ENCODE results near the gene IHH.

The IHH gene

DNA sequence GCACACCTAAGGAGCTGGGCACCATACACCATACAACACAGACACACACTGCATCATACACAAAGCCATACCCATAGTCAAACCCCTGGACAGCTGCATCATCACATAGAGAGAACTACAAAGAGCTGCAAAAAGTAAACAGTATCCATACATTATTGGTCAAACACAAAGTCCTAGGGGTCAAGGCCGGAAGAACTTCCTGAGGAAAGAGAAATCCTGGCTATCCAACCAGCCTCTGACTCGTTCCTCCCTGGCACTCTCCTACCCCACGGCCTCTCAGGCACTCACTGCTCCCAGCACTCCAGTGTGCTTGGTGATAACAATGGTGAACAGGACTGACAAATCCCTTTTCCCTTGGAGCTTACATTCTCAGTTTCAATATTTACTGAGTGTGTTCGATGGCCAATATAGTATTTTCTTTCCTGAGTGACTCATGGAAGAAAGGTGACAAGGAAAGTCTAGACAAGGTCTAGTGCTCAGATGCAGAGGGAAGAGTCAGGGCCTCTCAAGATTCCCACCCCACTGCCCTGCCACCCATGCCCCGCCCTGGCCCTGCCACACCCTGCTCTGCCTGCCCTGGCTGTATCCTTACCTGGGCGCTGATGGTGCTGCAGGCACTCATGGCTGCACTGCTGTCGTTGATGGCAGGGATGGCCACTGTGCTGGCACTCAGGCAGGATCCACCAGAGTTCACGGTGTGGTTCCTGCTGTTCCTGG is 22.8 kb downstream of the IHH start:
- no peak for DNase-seq

DNA sequence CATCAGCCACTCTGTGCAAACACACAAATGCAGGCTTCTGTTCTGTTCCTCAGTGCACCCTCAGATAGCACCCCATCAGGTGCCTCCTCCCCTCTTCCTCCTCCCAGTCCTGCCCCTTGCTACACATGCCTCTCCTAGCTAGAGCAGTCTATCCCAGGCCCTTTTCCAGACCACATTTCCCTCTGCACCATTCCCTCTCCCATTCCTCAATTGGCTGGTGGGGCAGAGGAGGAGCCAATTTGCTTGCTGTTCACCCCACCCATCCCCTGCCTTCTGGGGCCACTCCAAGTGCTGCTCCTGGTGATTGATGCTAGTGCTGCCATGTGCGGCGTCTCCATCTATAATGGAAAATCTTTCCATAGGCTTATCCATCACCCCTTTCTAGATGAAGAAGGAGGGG is 24.8 kb downstream of the IHH start:
- no peak for DNase-seq

DNA sequence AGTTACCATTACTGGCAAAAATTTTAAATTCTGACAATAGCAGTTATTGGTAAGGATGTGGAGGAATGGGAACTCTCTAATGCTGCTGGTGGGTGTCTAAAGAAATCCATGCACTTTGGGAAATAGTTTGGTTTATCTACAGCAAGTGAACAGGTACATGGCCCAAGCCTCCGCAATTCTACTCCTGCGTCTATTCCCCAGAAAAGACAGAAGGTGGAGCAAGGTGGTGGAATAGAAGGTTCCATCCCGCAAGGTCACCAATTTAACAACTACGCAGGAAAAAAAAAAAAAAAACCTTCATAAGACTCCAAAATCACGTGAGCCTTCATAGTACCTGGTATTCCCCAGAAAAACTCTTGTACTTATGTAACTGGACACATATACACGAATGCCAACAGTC is 25.9 kb downstream of the IHH start:
- no peak for DNase-seq

DNA sequence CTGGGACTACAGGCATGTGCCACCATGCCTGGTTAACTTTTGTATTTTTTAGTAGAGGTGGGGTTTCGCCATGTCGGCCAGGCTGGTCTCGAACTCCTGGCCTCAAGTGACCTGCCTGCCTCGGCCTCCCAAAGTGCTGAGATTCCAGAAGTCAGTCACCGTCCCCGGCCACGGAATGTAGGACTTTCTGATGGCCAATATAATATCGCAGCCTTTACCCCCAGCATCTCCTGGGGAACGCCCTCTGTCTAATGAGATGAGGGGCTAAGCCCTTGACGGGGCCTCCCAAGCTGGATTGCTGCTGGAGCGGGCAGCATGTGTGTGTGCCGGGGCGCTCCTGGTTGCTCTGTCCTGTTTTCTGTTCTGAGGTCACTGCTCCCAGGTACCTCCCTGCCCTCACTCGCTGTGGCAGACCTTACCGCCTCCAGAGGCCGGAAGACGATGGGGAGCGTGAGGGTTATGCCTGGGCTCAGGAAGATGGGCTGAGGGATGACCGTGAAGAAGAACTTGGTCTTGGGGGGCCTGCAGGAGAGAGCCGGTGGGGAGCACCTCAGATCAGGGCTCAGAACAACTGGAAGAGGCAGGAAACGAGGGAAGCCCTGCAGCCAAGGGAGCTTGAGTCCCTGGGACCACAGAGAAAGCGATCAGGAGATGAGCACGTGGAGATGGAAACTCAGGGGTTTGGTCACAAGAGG is 28.5 kb downstream of the IHH start:
- DNase-seq, result no peak

DNA sequence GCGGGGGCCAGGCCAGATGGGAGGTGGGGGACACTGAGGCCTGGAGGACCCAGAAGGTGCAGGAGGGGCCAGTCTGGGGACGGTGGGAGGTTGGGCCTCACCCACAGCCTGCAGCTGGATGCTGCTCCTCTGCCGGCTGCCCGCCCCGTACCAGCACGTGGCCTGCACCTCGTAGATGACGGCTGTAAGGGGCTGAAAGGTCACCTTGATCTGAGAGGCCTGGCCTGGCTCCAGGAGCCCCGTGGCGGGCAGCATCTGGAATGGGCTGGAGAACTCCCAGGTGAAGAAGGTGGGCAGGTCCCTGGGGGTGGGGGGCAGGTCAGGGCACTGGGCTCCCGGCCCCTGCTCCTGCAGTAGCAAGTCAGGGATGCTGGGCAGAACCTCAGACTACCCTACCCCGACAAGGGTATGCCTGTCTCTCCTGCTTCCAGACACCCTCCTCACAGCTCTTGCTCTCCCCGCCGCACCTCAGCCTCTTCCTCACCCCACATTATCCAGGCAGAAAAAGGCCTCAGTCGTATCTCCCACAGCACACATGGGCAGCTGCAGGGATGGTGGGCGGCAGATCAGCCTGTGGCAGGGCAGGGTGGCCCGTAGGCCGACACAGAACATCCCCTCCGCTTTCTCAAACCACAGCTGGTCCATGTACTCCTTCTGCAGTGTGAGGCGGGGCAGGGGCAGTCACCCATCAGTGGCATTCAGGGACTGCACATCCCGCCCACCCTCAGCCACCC is 29.5 kb downstream of the IHH start:
- DNase-seq, result no peak

DNA sequence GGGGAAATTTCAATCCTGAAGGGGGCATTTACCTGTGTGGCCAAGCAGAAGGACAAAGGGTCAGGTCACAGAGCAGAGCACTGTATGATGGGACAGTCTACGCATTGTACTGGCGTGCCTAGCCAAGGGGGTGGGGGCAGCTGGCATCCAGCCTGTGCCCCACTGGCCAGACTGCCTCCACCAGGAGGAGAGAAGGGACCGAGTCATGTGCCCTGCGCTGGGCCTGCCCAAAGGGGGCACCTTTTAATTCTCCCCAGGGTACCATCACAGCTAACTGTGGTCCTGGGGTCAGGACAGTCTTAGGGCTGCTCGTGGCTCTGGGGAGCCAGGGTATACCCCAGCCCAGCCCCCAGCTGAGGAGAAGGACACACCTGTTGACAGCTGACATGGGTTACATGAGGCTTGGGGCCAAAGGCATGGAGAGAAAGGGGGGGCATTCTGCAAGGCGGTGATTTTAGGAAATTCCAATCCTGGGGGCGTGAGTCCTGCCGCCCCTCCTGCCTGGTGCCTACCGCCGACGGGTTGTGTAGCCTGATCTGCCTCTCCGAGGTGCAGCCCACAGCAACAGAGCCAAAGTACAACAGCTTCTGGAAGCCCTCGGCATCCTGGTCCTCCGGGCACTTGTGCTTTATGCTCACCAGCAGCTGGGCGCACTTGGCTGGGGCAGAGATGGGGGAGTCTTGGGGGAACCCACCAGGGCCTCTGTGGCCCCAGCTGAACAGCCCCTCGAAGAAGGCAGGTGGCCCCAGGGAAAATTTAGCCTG is 30.4 kb downstream of the IHH start:
- no peak for DNase-seq

DNA sequence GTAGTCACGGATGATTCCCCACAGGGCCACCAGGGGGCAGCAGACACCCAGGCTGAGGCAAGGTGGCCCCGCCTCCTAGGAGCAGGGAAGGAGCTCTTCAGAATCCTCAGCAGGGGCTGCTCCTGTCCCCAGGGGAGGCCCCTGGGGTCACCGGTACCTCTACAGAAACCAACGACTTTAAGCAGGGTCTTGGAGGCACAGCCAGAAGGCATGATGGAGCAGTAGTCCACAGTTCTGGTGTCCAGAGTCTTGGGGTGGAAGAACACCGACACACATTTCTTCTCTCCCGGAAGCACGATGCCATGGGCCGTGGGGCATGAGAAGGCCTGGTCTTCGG is 30.9 kb downstream of the IHH start:
- DNase-seq, result peak; percentile 27 to 76 (median 68)

DNA sequence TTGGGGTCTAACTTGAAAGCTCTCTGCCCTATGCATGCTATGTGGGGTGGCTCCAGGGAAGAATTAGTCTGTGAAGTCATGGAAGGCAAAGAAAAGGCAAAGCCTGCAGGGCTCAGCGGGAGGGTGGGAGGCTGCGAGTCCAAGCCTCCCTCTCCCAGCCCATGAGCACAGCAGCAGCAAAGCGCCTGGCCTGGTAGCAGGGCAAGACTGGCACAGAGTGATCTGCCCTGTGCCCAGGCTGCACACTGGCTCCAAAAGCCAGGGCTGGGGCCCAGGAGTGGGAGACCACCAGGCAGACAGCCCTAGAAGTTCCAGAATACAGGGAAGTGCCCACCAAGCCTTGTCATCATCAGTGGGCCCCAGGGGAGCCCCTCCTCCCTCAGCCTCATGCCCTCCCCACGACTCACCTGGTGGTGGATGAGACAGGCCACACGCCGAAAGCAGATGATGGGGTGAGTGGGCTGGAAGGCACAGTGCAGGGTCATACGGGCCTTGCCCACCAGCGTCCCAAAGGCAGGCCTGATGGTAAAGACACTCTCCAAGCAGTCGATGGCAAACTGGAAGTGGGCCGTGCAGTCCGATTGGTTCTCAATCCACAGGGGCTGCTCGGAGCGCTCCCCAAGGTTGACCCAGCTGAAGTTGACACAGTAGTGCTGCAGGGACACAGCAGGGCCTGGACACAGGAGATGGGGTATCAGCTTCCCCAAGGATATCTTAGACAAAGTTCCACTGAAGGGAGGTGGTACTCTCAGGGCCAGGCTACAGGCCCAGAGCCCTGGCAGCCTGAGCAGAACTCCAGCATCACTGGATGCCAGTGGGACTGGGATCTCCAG is 31.5 kb downstream of the IHH start:
- DNase-seq, result no peak

DNA sequence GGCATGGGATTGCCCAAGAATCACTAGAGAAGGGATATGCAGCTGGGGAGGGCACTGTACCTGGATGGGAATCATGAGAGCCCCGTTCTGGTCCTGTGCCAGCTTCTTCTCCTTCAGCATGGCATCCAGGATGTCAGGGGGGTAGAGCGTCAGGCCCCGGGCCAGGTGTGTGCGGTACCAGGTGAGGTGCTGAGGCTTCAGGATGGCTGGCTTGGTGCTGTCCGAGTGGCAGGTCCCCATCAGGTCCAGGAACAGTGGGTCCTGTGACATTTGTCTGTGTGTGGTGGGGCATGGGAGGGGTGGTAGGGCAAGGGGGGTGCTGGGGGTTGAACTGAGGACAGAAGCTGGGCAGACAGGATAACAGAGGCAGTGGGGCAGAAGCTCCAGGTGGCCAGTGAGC is 32.6 kb downstream of the IHH start:
- no peak for DNase-seq

DNA sequence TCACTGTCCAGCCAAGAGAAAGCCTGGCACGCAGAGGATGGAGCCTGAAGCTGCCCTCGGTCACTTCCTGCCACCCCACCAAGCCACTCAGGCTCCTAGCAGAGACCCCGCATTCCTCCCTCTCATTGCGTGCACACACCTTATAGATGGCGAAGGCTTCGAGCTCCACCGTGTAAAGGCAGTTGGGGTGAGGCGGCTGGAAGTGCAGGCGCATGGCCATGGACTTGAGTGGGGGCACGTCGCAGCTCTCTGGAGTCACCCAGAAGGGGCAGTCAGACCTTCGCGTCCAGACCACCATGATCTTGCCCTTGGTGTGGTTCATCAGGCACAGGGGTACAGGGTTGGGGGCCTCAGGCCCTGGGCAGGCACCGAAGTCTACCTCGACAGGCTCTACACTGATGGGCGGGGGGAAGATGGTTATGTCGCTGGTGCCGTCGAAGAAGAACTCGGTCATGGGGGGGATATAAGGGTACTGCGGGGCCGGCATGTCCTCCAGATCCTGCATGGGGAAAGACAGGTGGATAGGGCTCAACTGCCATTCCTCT is 33.1 kb downstream of the IHH start:
- no peak for DNase-seq

DNA sequence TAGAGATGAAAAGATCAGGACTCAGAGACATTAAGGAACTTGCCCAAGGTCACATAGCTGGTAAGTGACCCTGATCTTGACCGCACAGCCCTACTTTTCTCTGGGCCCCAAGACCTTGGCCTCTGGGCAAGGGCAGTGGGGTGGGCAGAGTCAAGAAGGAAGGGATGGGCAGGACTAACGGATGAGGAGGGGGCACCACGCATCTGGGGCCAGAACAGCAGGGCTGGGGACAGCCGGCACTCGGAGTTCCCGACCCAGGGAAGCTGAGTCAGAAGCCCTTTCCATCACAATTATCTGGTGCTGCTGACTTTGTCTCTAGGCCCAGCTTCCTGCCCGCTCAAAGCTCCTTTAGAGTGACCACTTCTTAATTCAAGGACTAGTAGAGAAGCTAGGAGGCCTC is 33.8 kb downstream of the IHH start:
- no peak for DNase-seq

DNA sequence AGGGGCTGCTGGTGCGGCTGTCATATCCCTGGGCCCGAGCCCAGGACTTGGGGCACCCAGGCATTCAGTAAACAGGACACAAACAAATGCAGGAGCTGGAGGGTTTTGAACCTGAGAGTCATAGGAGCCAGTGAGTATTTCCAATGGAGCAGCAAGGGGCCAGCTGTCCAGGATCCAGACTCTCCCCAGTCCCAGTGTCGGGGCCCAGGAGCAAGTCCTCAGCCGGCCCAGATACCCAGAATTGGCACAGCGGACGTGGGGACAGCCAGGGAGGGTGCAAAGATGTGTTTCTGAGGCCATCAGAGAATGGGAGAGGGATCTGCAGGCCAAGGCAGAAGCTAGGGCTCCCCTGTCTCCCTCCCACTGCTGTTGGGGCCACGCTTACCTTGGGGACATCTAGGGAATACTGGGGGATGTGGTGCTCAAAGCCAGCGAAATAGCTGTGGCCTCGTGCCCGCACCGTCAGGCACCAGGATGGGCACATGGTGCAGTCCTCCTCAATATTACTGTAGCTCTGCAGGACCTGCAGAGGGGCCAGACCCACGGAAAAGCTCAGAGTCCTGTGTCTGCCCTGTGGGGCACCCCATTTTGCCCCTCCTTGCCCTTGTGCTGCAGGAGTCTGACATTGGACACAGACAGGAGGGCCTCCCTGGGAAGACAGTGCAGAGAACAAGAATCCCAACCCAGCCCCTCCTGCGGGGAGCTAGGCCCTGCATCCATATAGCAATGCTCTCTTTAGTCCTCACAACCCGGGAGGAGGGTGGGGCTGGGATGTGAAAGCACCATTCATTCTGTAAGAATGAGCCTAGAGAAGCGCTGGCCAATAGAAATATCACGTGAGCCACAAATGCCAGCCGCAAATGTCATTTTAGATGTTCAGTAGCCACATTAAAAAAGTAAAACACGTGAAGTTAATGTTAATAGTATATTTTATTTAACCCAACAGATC is 34.8 kb downstream of the IHH start:
- no peak for DNase-seq

DNA sequence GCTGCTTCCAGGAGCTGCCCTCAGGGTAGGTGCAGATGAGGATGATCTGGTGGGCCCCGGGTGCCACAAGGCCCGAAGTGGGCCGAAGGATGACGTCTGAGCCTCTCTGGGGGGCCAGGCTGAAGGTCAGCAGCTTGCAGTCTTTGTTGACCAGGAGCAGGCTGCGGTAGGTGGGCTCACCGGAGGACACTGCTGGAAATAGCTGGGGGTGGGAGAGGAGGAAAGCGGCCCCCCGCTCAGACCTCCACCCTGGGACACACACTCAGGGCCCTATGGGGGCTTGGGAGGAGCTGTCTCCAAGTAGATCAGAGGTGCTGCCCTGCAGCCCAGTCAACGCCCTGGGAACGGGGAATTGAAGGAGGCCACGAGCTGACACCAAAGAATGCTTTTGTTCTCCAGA is 36.7 kb downstream of the IHH start:
- DNase-seq, result no peak

DNA sequence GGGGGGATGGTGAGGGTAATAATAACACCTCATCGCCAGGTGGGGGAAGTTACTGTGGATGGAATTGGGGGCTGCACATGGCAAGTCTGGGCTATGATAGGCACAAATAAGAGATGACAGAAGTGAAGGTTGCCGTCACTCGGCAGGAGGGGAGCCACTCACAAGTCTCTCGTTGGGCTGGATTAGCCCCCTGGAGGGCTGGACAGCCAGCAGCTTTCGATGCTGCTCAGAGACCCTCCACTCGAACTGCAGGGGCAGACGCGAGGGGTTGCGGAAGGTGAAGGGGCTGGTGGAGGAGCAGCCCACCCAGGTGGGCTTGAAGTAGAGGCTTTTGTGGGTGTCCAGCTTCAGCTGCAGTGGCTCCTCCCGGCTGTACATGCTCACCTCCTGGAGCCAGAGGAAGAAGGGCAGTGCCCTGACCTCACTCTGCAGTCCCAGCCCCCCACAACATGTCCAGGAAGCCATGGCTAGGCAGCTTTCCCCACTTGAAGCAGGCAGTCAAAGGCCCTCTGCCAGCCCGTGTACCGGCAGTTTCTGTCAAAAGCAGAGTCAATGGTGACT is 37.6 kb downstream of the IHH start:
- no peak for DNase-seq

DNA sequence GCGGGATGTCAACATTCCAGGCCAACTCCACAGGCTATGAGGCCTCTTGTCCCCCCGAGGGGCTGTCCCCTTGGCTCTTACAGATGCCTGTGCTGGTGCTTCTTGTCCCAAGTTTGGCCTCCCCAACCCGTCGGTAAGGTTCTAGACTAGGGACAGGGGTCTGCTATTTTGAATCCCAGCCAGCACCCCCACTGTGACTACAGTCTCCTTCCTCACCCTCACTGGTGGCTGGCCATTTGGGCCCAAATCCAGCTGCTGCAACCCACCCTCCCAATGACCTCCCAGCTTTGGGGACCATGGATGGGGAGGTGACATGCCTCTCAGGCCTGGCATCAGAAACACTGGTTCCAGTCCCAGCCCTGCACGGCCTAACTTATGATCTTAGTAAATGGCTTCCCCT is 38.1 kb downstream of the IHH start:
- DNase-seq, result no peak

DNA sequence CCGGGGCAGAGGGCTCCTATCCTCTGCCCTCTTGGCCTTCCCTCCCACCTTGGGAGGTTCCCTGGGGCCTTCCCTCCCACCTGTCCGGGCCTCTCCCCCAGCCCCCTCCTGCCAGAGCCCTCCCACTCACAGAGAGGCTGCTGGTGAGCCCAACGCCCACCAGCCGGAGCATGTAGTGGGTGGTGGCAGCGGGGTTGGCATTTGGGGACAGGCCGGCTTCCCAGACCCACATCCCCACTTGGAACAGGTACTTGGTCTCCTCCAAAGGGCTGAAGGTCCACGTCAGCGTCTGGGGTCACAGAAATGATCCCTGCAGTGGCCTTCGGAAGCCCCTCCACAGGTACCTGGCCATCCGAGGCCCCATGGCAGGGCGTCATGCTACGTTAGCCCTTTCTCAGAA is 38.7 kb downstream of the IHH start:
- no peak for DNase-seq

DNA sequence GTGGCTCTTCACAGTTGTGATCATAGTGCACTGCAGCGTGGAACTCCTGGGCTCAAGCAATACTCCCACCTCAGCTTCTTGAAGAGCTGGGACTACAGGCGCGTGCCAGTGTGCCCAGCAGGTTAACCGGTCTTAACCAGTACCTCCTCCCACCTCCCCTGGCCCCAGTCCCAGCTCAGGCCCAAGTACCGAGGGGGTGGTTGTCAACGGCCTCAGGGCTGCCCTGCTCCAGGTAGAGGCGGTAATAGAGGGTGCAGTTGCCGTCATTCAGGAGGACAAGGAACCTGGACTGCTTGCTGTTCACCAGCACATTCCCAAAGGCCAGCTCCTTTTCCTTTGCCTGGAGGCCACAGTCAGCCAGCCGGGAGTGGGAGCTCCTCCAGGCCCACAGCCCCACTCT is 39.1 kb downstream of the IHH start:
- DNase-seq, result no peak

DNA sequence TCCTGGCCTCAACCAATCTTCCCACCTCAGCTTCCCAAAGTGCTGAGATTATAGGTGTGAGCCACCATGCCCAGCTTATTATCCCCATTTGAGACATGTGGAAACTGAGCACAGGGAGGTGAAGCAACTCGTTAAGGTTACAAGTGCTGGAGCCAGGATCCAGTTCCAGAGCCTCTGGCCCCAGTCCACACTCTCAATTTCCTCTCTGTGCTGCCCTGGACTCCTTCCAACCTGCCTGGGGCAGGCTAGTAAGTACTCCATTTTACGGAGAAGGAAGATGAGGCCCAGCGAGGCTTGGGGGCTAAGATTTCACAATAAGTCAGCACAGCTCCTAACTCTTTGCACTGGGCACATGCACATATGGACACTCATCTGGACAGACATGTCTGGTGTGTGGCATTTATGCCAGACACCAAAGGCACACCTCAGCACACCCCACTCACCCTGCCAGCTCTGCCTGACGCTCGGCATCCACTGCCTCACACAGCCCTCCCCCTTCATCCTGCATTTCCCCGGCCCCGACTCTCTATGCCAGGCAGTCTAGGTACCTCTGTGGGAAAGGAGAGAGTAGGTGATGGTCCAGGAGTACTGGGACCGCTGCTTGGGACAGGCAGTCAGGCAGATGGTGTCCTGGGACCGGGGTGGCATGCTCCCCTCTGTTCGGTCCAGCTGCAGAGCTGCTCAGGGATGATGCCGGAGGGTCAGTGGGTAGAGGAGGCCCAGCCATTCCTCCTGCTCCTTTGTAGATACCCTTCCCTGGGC is 39.9 kb downstream of the IHH start:
- no peak for DNase-seq

DNA sequence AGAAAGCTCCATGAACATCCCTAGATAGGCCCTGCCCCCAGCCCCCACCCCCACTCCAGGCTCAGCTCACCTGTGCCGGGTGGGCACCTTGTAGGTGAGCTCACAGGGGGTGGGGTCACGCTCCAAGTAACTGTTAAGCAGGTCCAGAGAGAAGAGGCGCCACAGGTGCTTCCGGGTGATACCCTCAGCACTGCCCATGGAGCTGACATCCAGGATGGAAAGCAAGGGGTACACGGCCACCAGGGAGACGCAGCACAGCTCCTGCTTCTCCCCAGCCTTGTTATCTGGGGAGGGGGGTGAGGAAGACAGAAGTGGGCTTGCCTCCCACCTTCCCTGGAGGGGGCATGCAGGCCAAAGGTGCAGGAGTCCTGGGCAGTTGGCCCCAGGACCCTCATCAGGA is 41.3 kb downstream of the IHH start:
- no peak for DNase-seq

DNA sequence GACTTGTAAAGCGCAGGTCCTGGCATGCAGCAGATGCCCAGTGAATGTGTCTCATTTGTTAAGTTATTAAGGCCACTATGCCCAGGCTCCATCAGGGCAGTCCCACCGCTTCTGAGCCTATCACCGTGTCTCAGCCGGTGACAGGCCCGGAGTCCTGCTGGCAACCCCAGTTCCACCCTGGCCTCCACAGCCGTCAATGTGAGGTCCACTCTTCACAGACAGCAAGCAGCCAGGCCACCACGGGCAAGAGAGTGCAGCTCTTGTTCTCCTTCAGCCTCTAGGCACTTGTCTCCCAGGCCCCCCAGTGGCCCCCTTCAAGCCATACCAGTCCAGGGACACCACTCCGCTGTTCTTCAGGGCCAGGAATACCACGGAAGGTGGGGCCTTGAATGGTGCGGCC is 42.0 kb downstream of the IHH start:
- no peak for DNase-seq

Measured in stimulated activated naive CD4-positive, alpha-beta T cell (primary cell).